Neural crest cell (in vitro differentiated cells): Measurements from ENCODE around the gene FBXO4. TPM values are rescaled to one million over a fixed set of nuclear protein-coding genes. Genes with fewer than 3 reads are reported as not detected.
A peak's percentile ranks its signal among the peaks of the same experiment; 100 is the strongest.

Source experiments
- DNase-seq: peaks from one replicate; pipeline ENCODE4 v3.0.0; 2021; ENCODE audit warnings: low read depth, mixed read lengths, low spot score
- H3K27ac Mint-ChIP-seq: one replicate; pipeline ENCODE4 v1.8.0; 2021; ENCODE audit warnings: mild to moderate bottlenecking, mixed read lengths; ENCODE audit not compliant: unreplicated experiment
- H3K27me3 Mint-ChIP-seq: 2 replicates; pipeline ENCODE4 v1.8.0; 2021; ENCODE audit warnings: low read depth, mild to moderate bottlenecking, mixed read lengths
- H3K36me3 Mint-ChIP-seq: 2 replicates; pipeline ENCODE4 v1.8.0; 2021; ENCODE audit warnings: low read depth, mild to moderate bottlenecking, mixed read lengths
- H3K4me1 Mint-ChIP-seq: 2 replicates; pipeline ENCODE4 v1.8.0; 2021; ENCODE audit warnings: mixed read lengths
- H3K4me3 Mint-ChIP-seq: one replicate; pipeline ENCODE4 v1.8.0; 2021; ENCODE audit warnings: mild to moderate bottlenecking, mixed read lengths
- H3K9me3 Mint-ChIP-seq: 2 replicates; pipeline ENCODE4 v1.8.0; 2021; ENCODE audit warnings: mixed read lengths
- total RNA-seq: library from RNA; stranded (reverse); gene quantifications from 2 replicates; pipeline ENCODE4 v1.2.1, GENCODE V29; 2021
- TF ChIP-seq, protein P1 (sequence below): fragments of 200-600 bp; sonication (generic); conservative IDR thresholded peaks from 2 replicates; pipeline ENCODE4 v1.5.0; 2021; ENCODE audit warnings: antibody characterized with exemption, mild to moderate bottlenecking

Gene FBXO4
- total RNA-seq, 1 donor from 2014 or later = 9.1 TPM

DNA sequence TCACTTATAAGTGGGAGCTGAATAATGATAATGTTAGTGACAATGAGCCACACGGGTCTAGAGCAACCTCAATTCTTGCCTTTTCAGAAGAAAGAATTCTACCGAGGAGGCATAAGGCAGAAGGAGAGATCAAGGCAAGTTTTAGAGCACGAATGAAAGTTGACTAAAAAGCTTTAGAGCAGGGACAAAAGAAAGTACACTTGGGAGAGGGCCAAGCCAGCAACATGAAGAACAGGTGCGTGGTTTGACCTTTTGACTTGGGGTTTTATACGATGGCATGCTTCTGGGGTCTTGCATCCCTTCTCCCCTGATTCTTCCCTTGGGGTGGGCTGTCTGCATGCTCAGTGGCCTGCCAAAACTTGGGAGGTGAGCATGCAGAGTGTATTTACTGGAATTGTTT is 42.3 kb upstream of the FBXO4 start:
- H3K9me3 Mint-ChIP-seq = peaks cover 6% of the 10 kb centered on the region
- H3K4me3 Mint-ChIP-seq = no peak overlapping the region
- H3K27me3 Mint-ChIP-seq = peaks cover 3% of the 10 kb centered on the region
- no peaks in the 10 kb centered on the region for H3K36me3 Mint-ChIP-seq
- H3K27ac Mint-ChIP-seq = no peak overlapping the region
- H3K4me1 Mint-ChIP-seq = no peaks in the 10 kb centered on the region
- no peak for DNase-seq
- TF ChIP-seq, protein P1, sequence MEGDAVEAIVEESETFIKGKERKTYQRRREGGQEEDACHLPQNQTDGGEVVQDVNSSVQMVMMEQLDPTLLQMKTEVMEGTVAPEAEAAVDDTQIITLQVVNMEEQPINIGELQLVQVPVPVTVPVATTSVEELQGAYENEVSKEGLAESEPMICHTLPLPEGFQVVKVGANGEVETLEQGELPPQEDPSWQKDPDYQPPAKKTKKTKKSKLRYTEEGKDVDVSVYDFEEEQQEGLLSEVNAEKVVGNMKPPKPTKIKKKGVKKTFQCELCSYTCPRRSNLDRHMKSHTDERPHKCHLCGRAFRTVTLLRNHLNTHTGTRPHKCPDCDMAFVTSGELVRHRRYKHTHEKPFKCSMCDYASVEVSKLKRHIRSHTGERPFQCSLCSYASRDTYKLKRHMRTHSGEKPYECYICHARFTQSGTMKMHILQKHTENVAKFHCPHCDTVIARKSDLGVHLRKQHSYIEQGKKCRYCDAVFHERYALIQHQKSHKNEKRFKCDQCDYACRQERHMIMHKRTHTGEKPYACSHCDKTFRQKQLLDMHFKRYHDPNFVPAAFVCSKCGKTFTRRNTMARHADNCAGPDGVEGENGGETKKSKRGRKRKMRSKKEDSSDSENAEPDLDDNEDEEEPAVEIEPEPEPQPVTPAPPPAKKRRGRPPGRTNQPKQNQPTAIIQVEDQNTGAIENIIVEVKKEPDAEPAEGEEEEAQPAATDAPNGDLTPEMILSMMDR = no peak

DNA sequence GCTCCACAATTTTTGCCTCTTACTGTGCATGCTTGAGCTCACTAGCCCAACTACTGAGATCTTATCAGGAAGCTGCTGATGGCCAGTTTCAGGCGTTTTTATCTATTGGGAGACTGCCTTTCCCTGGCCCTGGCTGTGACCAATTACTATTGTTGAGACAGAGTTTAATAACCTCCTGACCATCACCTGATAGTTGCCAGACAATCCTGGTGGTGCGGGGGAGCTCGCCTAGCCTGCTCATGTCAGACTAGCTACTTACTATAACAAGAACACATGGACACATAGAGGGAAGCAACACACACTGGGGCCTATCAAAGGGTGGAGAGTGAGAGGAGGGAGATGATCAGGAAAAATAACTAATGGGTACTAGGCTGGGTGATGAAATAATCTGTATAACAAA is 41.8 kb upstream of the FBXO4 start:
- Mint-ChIP-seq H3K36me3 (no peaks in the 10 kb centered on the region), H3K4me3 (no peak overlapping the region), H3K27ac (peak overlapping the region; percentile 64)

DNA sequence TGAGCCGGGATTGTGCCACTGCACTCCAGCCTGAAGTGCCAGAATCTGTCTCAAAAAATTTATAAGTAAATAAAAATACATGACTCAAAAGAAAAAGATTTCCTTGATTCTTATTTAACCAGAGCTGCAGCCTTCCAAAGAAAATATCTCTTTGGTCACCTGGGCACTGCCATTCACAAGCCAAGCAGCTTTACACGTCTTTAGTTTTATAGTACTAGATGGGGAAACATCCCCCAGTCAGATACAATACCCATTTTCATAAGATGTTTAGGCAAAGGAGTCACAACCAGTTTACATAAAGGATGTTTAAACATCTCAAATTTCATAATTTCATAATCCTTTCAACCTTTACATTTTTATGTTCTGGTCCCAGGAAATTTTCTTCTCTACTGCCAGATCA is 41.1 kb upstream of the FBXO4 start:
- no peaks in the 10 kb centered on the region for H3K27me3 Mint-ChIP-seq
- peaks cover 6% of the 10 kb centered on the region for H3K9me3 Mint-ChIP-seq

More for the DNA sequence above, 41.8 kb upstream of the FBXO4 start:
- Mint-ChIP-seq H3K27me3 (peaks cover under 1% of the 10 kb centered on the region), H3K9me3 (peaks cover 6% of the 10 kb centered on the region), H3K4me1 (no peaks in the 10 kb centered on the region)
- no peak for DNase-seq
- TF ChIP-seq, protein P1 = no peak

DNA sequence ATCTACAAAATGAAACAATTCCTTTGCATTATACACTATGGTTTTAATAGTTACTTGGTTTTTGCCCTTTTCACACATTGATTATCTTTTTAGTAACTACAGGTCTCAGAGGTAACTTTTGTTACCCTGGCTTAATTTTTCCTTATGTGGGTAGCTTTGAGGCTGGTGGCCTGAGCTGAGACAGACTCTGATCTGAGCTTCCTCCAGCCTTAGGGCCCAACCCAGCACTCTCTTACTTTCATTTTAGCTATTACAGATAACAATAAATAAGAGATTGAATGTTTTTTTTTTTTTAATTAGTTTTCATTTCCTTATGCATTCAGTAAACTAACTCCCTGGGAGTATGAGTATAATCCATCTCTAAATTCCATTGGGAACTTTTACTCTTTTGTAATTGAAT is 39.8 kb upstream of the FBXO4 start:
- peaks cover 6% of the 10 kb centered on the region for H3K9me3 Mint-ChIP-seq
- H3K4me1 Mint-ChIP-seq = no peaks in the 10 kb centered on the region
- H3K36me3 Mint-ChIP-seq = no peaks in the 10 kb centered on the region
- no peak overlapping the region for H3K27ac Mint-ChIP-seq
- H3K27me3 Mint-ChIP-seq = no peaks in the 10 kb centered on the region
- no peak overlapping the region for H3K4me3 Mint-ChIP-seq
- TF ChIP-seq, protein P1 = no peak
- DNase-seq = no peak

More for the DNA sequence above, 41.1 kb upstream of the FBXO4 start:
- Mint-ChIP-seq H3K36me3 (no peaks in the 10 kb centered on the region), H3K4me1 (no peaks in the 10 kb centered on the region), H3K4me3 (no peak overlapping the region), H3K27ac (no peak overlapping the region)
- DNase-seq = no peak
- TF ChIP-seq, protein P1 = no peak

DNA sequence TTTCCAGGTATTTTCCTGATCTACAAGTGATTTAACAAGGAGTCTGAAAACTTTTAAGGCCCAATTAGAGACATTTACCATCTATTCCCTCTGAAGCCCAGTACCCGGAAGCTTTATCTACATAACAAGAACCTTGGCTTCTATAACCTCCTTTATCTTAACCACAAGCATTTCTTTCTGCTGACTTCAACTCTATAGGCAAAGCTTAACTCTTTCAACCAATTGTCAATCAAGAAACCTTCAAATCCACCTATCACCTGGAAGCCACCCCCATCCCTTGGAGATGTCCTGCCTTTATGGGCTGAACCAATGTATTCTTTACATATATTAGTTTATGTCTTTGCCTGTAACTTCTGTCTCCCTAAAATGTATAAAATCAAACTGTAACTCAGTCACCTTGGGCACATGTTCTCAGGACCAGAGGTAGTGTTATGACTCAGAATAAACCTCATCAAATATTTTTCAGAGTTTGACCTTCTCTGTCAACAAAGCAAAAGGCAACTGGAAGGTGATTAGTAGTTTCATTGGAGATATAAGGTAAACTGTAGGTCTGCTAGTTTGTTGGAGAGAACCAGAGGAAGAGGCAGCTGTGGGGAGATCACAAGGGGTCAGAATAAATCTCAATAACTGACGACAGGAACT is 33.9 kb upstream of the FBXO4 start:
- H3K4me3 Mint-ChIP-seq = no peak overlapping the region
- H3K36me3 Mint-ChIP-seq = no peaks in the 10 kb centered on the region
- H3K9me3 Mint-ChIP-seq = peaks cover 6% of the 10 kb centered on the region
- TF ChIP-seq, protein P1 = no peak
- peaks cover 35% of the 10 kb centered on the region for H3K27me3 Mint-ChIP-seq
- no peak overlapping the region for H3K27ac Mint-ChIP-seq
- no peak for DNase-seq
- H3K4me1 Mint-ChIP-seq = no peaks in the 10 kb centered on the region
